GM13976 (cell line): ENCODE measurements around the gene TLE3.

Experiments
- DNase-seq: peaks from one replicate; pipeline ENCODE4 v3.0.0; 2012; ENCODE audit warnings: low spot score
- in situ Hi-C: fragments of 300-500 bp; cut with MboI; formaldehyde crosslinking; loops from one replicate; pipeline ENCODE4 v1.12.0; 2022; ENCODE audit warnings: low sequenced_read_pairs, mixed read lengths, inconsistent platforms; ENCODE audit not compliant: unreplicated experiment
- TF ChIP-seq, protein P1 (sequence below): IDR thresholded peaks from 2 replicates; pipeline ENCODE4 v1.5.1; 2012; ENCODE audit warnings: borderline replicate concordance, mild to moderate bottlenecking; ENCODE audit not compliant: insufficient read depth; ENCODE audit errors: extremely low read depth, missing control alignments, control extremely low read depth

TLE3 gene

DNA sequence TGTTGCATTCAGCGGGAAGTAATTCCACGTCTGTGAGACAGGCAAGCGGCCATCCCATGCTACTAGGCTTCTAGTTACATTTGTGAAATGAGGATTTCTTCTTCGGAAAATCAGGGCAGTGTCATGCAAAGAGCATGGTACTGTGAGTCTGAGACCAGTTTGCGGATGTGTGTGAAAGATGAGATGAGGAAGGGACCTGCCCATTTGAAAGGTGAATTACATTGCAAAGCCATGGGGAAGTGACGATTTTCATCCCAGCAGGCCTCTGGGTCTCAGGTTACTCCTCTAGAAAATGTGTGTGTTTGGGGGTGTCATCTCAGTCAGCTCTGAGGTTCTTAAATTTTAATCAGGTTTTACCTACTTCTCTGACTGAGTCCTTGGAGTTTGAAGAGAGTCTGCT is 16.1 kb downstream of the TLE3 start:
- TF ChIP-seq, protein P1, sequence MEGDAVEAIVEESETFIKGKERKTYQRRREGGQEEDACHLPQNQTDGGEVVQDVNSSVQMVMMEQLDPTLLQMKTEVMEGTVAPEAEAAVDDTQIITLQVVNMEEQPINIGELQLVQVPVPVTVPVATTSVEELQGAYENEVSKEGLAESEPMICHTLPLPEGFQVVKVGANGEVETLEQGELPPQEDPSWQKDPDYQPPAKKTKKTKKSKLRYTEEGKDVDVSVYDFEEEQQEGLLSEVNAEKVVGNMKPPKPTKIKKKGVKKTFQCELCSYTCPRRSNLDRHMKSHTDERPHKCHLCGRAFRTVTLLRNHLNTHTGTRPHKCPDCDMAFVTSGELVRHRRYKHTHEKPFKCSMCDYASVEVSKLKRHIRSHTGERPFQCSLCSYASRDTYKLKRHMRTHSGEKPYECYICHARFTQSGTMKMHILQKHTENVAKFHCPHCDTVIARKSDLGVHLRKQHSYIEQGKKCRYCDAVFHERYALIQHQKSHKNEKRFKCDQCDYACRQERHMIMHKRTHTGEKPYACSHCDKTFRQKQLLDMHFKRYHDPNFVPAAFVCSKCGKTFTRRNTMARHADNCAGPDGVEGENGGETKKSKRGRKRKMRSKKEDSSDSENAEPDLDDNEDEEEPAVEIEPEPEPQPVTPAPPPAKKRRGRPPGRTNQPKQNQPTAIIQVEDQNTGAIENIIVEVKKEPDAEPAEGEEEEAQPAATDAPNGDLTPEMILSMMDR: no peak
- DNase-seq: no peak
- in situ Hi-C loops: loop anchor here (25.0 kb wide), 1 partner anchor 319 kb away; no protein-coding TSS in a partner anchor

DNA sequence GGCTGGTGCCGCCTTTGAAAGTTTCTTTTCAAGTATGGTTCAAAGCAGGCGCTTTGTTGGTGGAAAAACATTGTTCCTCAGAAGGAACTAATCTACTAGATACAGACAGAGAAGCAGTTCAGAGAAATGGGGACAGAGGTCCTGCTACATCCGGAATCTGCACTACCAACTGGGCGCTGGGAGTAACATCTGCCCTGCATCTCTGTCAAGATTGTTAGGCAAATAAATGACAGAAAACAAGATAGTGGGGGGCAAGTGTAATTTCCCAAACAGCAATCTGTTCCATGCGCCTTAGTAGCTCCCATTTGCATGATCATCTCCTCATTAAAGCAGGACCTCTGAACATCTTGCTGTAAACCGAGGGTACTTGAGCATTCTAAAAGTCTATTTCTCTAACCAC is 17.4 kb downstream of the TLE3 start:
- in situ Hi-C loops: loop anchor here (25.0 kb wide), 1 partner anchor 318 kb away; no protein-coding TSS in a partner anchor
- TF ChIP-seq, protein P1: no peak
- DNase-seq: no peak

DNA sequence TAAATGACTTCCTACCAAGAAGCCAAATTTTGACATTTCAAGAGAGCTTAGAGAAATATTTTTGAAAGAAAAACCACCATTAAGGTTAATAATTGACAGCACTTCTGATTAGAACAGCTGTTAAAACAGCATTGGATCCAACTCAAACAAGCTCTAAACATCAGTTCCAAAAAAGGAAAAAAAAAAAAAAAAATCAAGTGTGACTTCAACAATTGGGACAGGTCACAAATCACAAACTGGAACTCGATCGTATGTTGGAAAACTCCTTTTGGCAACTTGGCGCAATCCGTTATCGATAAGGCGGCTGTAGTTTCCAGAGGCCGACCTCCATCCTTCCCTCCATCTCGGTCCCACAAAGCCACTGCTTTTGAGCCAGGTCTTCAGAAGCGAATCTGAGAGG is 17.8 kb downstream of the TLE3 start:
- TF ChIP-seq, protein P1: no peak
- in situ Hi-C loops: loop anchor here (25.0 kb wide), 1 partner anchor 318 kb away; no protein-coding TSS in a partner anchor
- no peak for DNase-seq

DNA sequence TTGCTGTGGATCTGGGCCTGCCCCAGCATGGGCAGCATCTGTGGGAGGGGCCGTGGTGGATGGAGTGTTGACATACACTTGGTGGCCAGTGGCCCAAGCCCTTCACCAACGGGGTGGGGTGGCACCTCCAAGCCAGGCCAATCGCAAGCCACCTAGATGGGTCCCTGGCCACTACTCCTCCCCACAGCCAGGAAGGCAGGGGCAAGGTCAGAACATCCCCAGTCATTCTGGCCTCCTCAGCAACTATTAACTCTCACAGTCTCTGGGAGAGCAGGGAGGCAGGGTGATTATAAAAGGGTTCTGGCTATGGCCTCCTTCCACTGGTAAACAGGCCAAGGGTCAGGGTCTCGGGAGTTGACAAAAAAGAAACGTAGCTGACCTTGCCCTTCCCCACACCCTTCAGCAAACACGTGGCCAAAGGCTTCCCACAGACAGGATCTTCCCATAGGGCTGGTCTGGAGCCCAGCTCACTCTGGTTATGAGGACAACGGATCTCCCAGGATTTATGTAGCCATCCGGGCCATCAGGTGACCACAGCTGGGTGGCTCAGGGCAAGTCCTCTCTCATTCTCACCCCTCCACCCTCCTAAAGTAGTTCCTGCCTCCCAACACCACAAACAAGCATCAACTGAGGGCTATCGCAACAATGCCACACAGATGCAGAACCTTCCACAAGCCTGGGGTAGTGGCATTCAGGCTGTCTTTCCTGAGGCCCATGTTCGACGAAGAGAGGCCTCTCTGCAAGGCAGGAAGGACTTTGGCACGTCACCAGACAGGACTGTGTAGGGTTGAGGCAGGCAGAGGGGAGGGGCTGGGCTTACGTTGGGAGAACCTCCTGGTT is 18.9 kb downstream of the TLE3 start:
- TF ChIP-seq, protein P1: no peak
- in situ Hi-C loops: loop anchor here (25.0 kb wide), 1 partner anchor 316 kb away; no protein-coding TSS in a partner anchor
- DNase-seq: no peak

GRCh38 chr15:70077188-70078147 is 20.2 kb downstream of the TLE3 start:
- in situ Hi-C loops: loop anchor here (25.0 kb wide), 1 partner anchor 315 kb away; no protein-coding TSS in a partner anchor
- DNase-seq: no peak
- TF ChIP-seq, protein P1: no peak

- in situ Hi-C loops: no loop called here
- TF ChIP-seq, protein P1: no peak
- DNase-seq: no peak
These were observed 23.3 kb downstream of the TLE3 start for GRCh38 chr15:70074380-70074779.
